DND-41 (cell line): ENCODE results near the gene EEFSEC.

Experiments used
- ATAC-seq: fragments of 200-7000 bp; cut with Tn5 transposase; 3 replicates; pipeline ENCODE4 v1.9.1; 2021; ENCODE audit warnings: low read depth; ENCODE audit not compliant: insufficient read depth
- DNase-seq: peaks from one replicate; pipeline ENCODE4 v3.0.0-alpha.2; 2020
- H2AFZ ChIP-seq: 2 replicates; pipeline ENCODE4 v1.6.0; 2012; ENCODE audit warnings: low read depth, low read length
- H3K27ac ChIP-seq: 2 replicates; pipeline ENCODE4 v1.5.1; 2012; ENCODE audit warnings: low read length, inconsistent platforms
- H3K27me3 ChIP-seq: fragments of 200-600 bp; sonication (generic); 2 replicates; pipeline ENCODE4 v1.6.0; 2012; ENCODE audit warnings: low read length, mild to moderate bottlenecking, inconsistent platforms; ENCODE audit not compliant: insufficient read depth, poor library complexity
- H3K36me3 ChIP-seq: 2 replicates; pipeline ENCODE4 v1.5.1; 2012; ENCODE audit warnings: low read length, inconsistent platforms; ENCODE audit not compliant: insufficient read depth
- H3K4me1 ChIP-seq: 2 replicates; pipeline ENCODE4 v1.5.1; 2012; ENCODE audit warnings: mild to moderate bottlenecking, low read length; ENCODE audit not compliant: insufficient read depth
- H3K4me2 ChIP-seq: 2 replicates; pipeline ENCODE4 v1.6.0; 2012; ENCODE audit warnings: mild to moderate bottlenecking, moderate library complexity, low read length, inconsistent platforms; ENCODE audit not compliant: insufficient read depth
- H3K4me3 ChIP-seq, 2 experiments: fragments of 200-600 bp in 1 of 2; shearing (Covaris generic) in 1 of 2; 2 replicates each; pipeline ENCODE4 v1.5.1; 2012 to 2016; ENCODE audit warnings: inconsistent platforms in 2 of 2, low read length in 2 of 2, mild to moderate bottlenecking in 2 of 2, low read depth in 1 of 2, moderate library complexity in 1 of 2
- H3K79me2 ChIP-seq: 2 replicates; pipeline ENCODE4 v1.6.0; 2012; ENCODE audit warnings: low read length, inconsistent platforms; ENCODE audit not compliant: insufficient read depth
- H3K9ac ChIP-seq: 2 replicates; pipeline ENCODE4 v1.6.0; 2012; ENCODE audit warnings: low read depth, mild to moderate bottlenecking, inconsistent platforms, low read length, moderate library complexity
- H3K9me3 ChIP-seq: 2 replicates; pipeline ENCODE4 v1.5.1; 2012; ENCODE audit warnings: low read length, moderate library complexity, mild to moderate bottlenecking, inconsistent platforms; ENCODE audit not compliant: insufficient read depth, severe bottlenecking
- H4K20me1 ChIP-seq: 2 replicates; pipeline ENCODE4 v1.6.0; 2012; ENCODE audit warnings: low read length; ENCODE audit not compliant: insufficient read depth
- CTCF ChIP-seq: IDR thresholded peaks from 2 replicates; pipeline ENCODE4 v1.5.1; 2012; ENCODE audit warnings: borderline replicate concordance, low read length, moderate library complexity, mild to moderate bottlenecking; ENCODE audit not compliant: poor library complexity, severe bottlenecking; ENCODE audit errors: extremely low read depth
- EZH2 ChIP-seq: IDR thresholded peaks from 3 replicates; pipeline ENCODE4 v1.6.1; 2012; ENCODE audit warnings: borderline replicate concordance, low read depth, mild to moderate bottlenecking, moderate library complexity, low read length, inconsistent platforms; ENCODE audit not compliant: severe bottlenecking

The EEFSEC gene

GRCh38 chr3:128207951-128208350 lies 54.7 kb downstream of the EEFSEC start:
- Histone ChIP-seq H3K4me3 (no peak overlapping the region), H3K4me1 (no peaks in the 10 kb centered on the region), H2AFZ (no peak overlapping the region), H3K9me3 (no peaks in the 10 kb centered on the region), H3K4me2 (no peak overlapping the region), H4K20me1 (peaks cover 12% of the 10 kb centered on the region; the same call in 1 of the 2 replicates), H3K79me2 (0 out of 2 replicates have a peak, but pooled peaks cover 2% of the 10 kb centered on the region), H3K27ac (no peak overlapping the region), H3K9ac (no peak overlapping the region), H3K27me3 (no peaks in the 10 kb centered on the region), H3K36me3 (no peaks in the 10 kb centered on the region)
- ATAC-seq (no peak), DNase-seq (no peak)
- no peak for TF ChIP-seq EZH2
- TF ChIP-seq CTCF: no peak

GRCh38 chr3:128210711-128211110 lies 57.4 kb downstream of the EEFSEC start:
- H3K4me1 ChIP-seq: no peaks in the 10 kb centered on the region
- no peak overlapping the region for H3K4me3 ChIP-seq
- no peak overlapping the region for H3K27ac ChIP-seq
- no peak overlapping the region for H3K9ac ChIP-seq
- H3K4me2 ChIP-seq: no peak overlapping the region
- H3K79me2 ChIP-seq: 0 out of 2 replicates have a peak, but pooled peaks cover 2% of the 10 kb centered on the region
- H2AFZ ChIP-seq: no peak overlapping the region
- no peak for TF ChIP-seq EZH2
- no peak for TF ChIP-seq CTCF
- DNase-seq (no peak), ATAC-seq (no peak)
- no peaks in the 10 kb centered on the region for H3K27me3 ChIP-seq
- H3K9me3 ChIP-seq: no peaks in the 10 kb centered on the region
- H3K36me3 ChIP-seq: no peaks in the 10 kb centered on the region
- H4K20me1 ChIP-seq: peaks cover 23% of the 10 kb centered on the region; the same call in 1 of the 2 replicates

DNA sequence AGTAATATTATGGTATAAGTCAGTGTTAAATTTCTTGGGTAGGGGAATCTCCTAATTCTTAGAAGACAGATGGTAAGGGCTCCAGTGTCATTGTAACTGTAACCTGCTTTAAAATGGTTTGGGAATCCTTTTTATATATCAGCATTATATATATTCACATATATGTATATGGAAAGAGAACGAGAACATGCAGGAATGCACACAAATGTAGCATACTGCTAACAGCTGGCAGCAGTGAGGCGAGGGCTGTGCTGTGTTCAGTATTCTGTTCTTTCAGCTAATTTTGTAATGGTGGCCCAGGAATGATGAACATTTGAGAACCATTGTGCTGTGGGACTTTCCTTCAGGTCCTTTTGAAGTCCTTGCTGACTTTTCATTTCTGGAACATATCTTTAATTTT lies 60.8 kb downstream of the EEFSEC start:
- peaks cover 20% of the 10 kb centered on the region; the same call in 1 of the 2 replicates for H4K20me1 ChIP-seq
- ATAC-seq: no peak

More for the DNA sequence above, 60.8 kb downstream of the EEFSEC start:
- Histone ChIP-seq H3K79me2 (no peaks in the 10 kb centered on the region), H2AFZ (no peak overlapping the region), H3K9me3 (no peaks in the 10 kb centered on the region), H3K27me3 (no peaks in the 10 kb centered on the region), H3K4me1 (no peaks in the 10 kb centered on the region), H3K9ac (no peak overlapping the region), H3K36me3 (no peaks in the 10 kb centered on the region), H3K27ac (no peak overlapping the region), H3K4me3 (no peak overlapping the region), H3K4me2 (no peak overlapping the region)
- DNase-seq: no peak
- no peak for TF ChIP-seq EZH2
- no peak for TF ChIP-seq CTCF
